OCI-LY3 (cell line): ENCODE measurements around the gene C1QTNF6.

Source experiments
- H2AFZ ChIP-seq: fragments of 200-600, 300-600 bp; shearing (Covaris generic); 2 replicates; pipeline ENCODE4 v1.6.0; 2014; ENCODE audit warnings: antibody characterized with exemption, low read depth, low read length
- H3K27ac ChIP-seq: fragments of 200-600, 300-600 bp; sonication (generic); 2 replicates; pipeline ENCODE4 v1.5.1; 2014; ENCODE audit warnings: mild to moderate bottlenecking, low read length, moderate library complexity, mixed read lengths
- H3K27me3 ChIP-seq: fragments of 200-600, 300-600 bp; sonication (generic); 2 replicates; pipeline ENCODE4 v1.6.1; 2014; ENCODE audit warnings: low read depth, low read length, mixed read lengths
- H3K36me3 ChIP-seq: fragments of 200-600, 300-600 bp; sonication (generic); replicated peaks from 2 replicates; pipeline ENCODE3; 2014; ENCODE audit warnings: low read depth, low read length, mixed read lengths
- H3K4me1 ChIP-seq: fragments of 300-600, 200-600 bp; sonication (generic); 2 replicates; pipeline ENCODE4 v1.6.1; 2014; ENCODE audit warnings: low read length, mixed read lengths
- H3K4me2 ChIP-seq: fragments of 200-600, 300-600 bp; sonication (generic); 2 replicates; pipeline ENCODE4 v1.6.1; 2014; ENCODE audit warnings: low read length, mixed read lengths
- H3K4me3 ChIP-seq: fragments of 300-600, 200-600 bp; sonication (generic); 2 replicates; pipeline ENCODE4 v1.5.1; 2014; ENCODE audit warnings: antibody characterized with exemption, mild to moderate bottlenecking, low read length, moderate library complexity
- H3K79me2 ChIP-seq: fragments of 300-600, 200-600 bp; shearing (Covaris generic); 2 replicates; pipeline ENCODE4 v1.6.1; 2014; ENCODE audit warnings: mild to moderate bottlenecking, low read length, mixed read lengths
- H3K9ac ChIP-seq: fragments of 300-600, 200-600 bp; shearing (Covaris generic); 2 replicates; pipeline ENCODE4 v1.6.0; 2014; ENCODE audit warnings: mild to moderate bottlenecking, low read length, moderate library complexity
- H3K9me3 ChIP-seq: fragments of 200-600, 300-600 bp; shearing (Covaris generic); 2 replicates; pipeline ENCODE4 v1.6.1; 2014; ENCODE audit warnings: low read length, mixed read lengths; ENCODE audit not compliant: insufficient read depth
- H4K20me1 ChIP-seq: fragments of 200-600, 300-600 bp; sonication (generic); 2 replicates; pipeline ENCODE4 v1.6.1; 2016; ENCODE audit warnings: low read length, mixed read lengths; ENCODE audit not compliant: insufficient read depth
- CTCF ChIP-seq: fragments of 200-600, 300-600 bp; sonication (generic); IDR thresholded peaks from 2 replicates; pipeline ENCODE4 v1.5.1; 2014; ENCODE audit warnings: antibody characterized with exemption, low read length, low read depth
- EZH2phosphoT487 ChIP-seq: fragments of 200-600 bp; shearing (Covaris generic); IDR thresholded peaks from 2 replicates; pipeline ENCODE4 v1.6.1; 2018; ENCODE audit warnings: antibody characterized with exemption, mixed run types, low read depth

C1QTNF6 gene

GRCh38 chr22:37187552-37187890 is 526 bp downstream of the C1QTNF6 start:
- no peak overlapping the region for H3K4me3 ChIP-seq
- H3K9ac ChIP-seq: no peak overlapping the region
- H3K27ac ChIP-seq: no peak overlapping the region
- H3K36me3 ChIP-seq: peaks cover 7% of the 10 kb centered on the region
- 0 out of 2 replicates have a peak, but pooled peaks cover 4% of the 10 kb centered on the region for H3K9me3 ChIP-seq
- no peaks in the 10 kb centered on the region for H3K79me2 ChIP-seq
- H3K27me3 ChIP-seq: peaks cover 24% of the 10 kb centered on the region
- no peak overlapping the region for H3K4me2 ChIP-seq
- H3K4me1 ChIP-seq: peaks cover 10% of the 10 kb centered on the region
- H2AFZ ChIP-seq: no peak overlapping the region
- no peaks in the 10 kb centered on the region for H4K20me1 ChIP-seq
- TF ChIP-seq EZH2phosphoT487: no peak
- TF ChIP-seq CTCF: no peak

- peaks cover 7% of the 10 kb centered on the region for H3K36me3 ChIP-seq
- no peaks in the 10 kb centered on the region for H3K79me2 ChIP-seq
- TF ChIP-seq CTCF: no peak
- TF ChIP-seq EZH2phosphoT487: no peak
- H4K20me1 ChIP-seq: no peaks in the 10 kb centered on the region
- peak overlapping the region; percentile 57; the same call in 1 of the 2 replicates for H3K4me3 ChIP-seq
- no peak overlapping the region for H3K27ac ChIP-seq
- H2AFZ ChIP-seq: no peak overlapping the region
- peak overlapping the region; percentile 62 for H3K4me2 ChIP-seq
- H3K9ac ChIP-seq: no peak overlapping the region
- peaks cover 24% of the 10 kb centered on the region for H3K27me3 ChIP-seq
- 0 out of 2 replicates have a peak, but pooled peaks cover 4% of the 10 kb centered on the region for H3K9me3 ChIP-seq
- peaks cover 10% of the 10 kb centered on the region for H3K4me1 ChIP-seq
These were observed 987 bp downstream of the C1QTNF6 start for GRCh38 chr22:37186997-37187522.

GRCh38 chr22:37186228-37186996 is 1.6 kb downstream of the C1QTNF6 start:
- no peak for TF ChIP-seq CTCF
- no peak for TF ChIP-seq EZH2phosphoT487
- Histone ChIP-seq H3K4me1 (peaks cover 10% of the 10 kb centered on the region), H3K4me3 (peak overlapping the region; percentile 57), H3K27ac (no peak overlapping the region), H3K4me2 (peak overlapping the region; percentile 62), H3K36me3 (peaks cover 7% of the 10 kb centered on the region), H3K79me2 (no peaks in the 10 kb centered on the region), H3K9me3 (0 out of 2 replicates have a peak, but pooled peaks cover 4% of the 10 kb centered on the region), H3K9ac (0 out of 2 replicates have a peak overlapping the region, but pooled peaks have one; percentile 12), H2AFZ (peak overlapping the region; percentile 5), H4K20me1 (no peaks in the 10 kb centered on the region), H3K27me3 (peaks cover 24% of the 10 kb centered on the region)

GRCh38 chr22:37185646-37186227 is 2.3 kb downstream of the C1QTNF6 start:
- TF ChIP-seq EZH2phosphoT487 (no peak), CTCF (no peak)
- Histone ChIP-seq H3K9me3 (0 out of 2 replicates have a peak, but pooled peaks cover 1% of the 10 kb centered on the region), H3K9ac (no peak overlapping the region), H3K27me3 (peaks cover 24% of the 10 kb centered on the region), H3K4me2 (peak overlapping the region; percentile 62), H3K79me2 (no peaks in the 10 kb centered on the region), H2AFZ (no peak overlapping the region), H4K20me1 (no peaks in the 10 kb centered on the region), H3K4me1 (peaks cover 10% of the 10 kb centered on the region), H3K4me3 (peak overlapping the region; percentile 57; the same call in 1 of the 2 replicates), H3K36me3 (peaks cover 7% of the 10 kb centered on the region), H3K27ac (no peak overlapping the region)
